Right renal pelvis (tissue), 4 donors: ENCODE data around the gene PLXNB1. TPM values are rescaled to one million over a fixed set of nuclear protein-coding genes. Genes with fewer than 3 reads are reported as not detected.
"Not testable (repeated sequence)": the region's sequence is repeated elsewhere in the genome, so short reads cannot be mapped to it uniquely, and the experiment has no call there.

ENCODE experiments used
- DNase-seq, 4 donors: peaks; one replicate each; pipeline ENCODE4 v3.0.0-alpha.2; 2013; ENCODE audit warnings: low read depth in 4 of 4, low spot score in 3 of 4, missing footprints in 1 of 4
- polyA plus RNA-seq, 4 donors: library from polyadenylated mRNA; unstranded; fragments of 120-200 nt; gene quantifications; one replicate each; pipeline ENCODE4 v1.2.1, GENCODE V29; 2013; ENCODE audit not compliant: insufficient read length in 4 of 4

PLXNB1 gene
- polyA plus RNA-seq, 4 donors = 163 to 236 (median 188) TPM

DNA sequence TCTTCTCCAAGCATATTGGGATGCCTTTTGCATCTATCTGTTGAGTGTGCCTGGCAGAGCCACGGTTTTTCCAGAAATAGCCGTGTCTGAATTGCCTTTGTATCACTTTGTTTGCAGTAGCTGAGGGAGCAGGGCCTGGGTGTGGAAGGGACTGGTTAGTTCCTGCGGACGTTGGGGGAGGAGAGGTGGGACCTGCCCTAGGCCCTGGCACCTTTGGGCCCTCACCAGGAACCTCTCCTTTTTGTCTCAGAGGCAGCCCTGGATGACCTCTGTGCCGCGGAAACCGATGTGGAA lies 35.3 kb upstream of the PLXNB1 start:
- no peak for DNase-seq

DNA sequence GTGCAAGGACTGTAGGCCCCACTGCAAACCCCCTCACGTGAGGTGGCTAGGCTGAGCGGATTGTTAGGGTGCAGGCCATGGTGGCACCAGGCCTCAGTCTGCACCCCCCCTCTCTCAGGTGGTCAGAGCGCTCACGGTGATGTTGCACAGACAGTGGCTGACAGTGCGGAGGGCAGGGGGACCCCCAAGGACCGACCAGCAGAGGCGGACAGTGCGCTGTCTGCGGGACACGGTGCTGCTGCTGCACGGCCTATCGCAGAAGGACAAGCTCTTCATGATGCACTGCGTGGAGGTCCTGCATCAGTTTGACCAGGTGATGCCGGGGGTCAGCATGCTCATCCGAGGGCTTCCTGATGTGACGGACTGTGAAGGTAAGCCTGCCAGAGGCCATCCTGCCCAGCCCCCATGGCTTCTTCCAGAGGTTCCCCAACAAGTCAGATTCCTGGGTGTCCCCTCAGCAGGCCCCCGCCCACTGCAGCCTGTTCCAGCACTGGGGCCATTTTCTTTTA lies 34.9 kb upstream of the PLXNB1 start:
- DNase-seq = no peak

GRCh38 chr3:48463703-48464102 lies 33.8 kb upstream of the PLXNB1 start:
- no peak for DNase-seq

- not testable (repeated sequence) for DNase-seq
These were observed 31.9 kb upstream of the PLXNB1 start for GRCh38 chr3:48461767-48462166.

GRCh38 chr3:48460517-48460902 lies 30.6 kb upstream of the PLXNB1 start:
- DNase-seq = no peak

GRCh38 chr3:48459773-48460516 lies 30.1 kb upstream of the PLXNB1 start:
- no peak for DNase-seq

DNA sequence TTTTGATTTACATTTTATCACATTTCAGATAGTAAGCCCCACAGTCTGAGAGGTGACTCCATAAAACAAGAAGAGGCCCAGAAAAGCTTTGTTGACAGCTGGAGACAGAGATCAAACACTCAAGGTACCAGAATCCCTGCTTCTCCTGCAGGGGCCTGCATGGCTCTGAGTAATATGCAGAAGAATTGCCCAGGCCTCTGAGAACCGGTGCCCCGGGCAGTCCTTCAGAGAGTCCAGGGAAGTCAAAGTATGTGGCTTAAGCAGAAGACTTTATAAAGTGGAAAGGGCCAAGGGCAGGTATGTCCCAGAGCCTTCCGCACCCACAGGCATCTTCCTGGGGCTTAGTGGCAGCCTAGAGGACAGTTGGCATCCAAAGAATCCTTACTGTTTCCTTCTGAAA lies 29.4 kb upstream of the PLXNB1 start:
- DNase-seq = no peak

GRCh38 chr3:48456456-48456855 lies 26.6 kb upstream of the PLXNB1 start:
- DNase-seq = no peak

DNA sequence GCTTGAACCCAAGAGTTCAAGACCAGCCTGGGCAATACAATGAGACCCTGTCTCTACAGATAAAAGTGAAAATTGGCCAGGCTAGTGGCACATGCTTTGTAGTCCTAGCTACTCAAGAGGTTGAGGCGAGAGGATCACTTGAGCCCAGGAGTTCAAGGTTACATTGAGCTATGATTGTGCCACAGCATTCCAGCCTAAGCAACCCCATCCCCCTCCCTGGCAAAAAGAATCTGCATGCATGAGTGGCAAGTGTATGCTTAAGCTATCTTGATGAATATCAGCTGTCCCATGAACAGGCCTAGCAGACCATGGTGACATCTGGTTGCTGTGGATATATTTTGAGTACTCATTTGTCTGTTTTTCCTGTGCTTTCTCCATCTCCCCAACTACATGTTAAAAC lies 21.4 kb upstream of the PLXNB1 start:
- DNase-seq = no peak

GRCh38 chr3:48446425-48447193 lies 16.7 kb upstream of the PLXNB1 start, which contains the start of gene ATRIP:
TSS of gene ATRIP (plus strand) at chr3:48446737. CDS start at chr3:48446846, 109 bp downstream.
- peak in 1 of 4 donors; percentile 77 for DNase-seq

DNA sequence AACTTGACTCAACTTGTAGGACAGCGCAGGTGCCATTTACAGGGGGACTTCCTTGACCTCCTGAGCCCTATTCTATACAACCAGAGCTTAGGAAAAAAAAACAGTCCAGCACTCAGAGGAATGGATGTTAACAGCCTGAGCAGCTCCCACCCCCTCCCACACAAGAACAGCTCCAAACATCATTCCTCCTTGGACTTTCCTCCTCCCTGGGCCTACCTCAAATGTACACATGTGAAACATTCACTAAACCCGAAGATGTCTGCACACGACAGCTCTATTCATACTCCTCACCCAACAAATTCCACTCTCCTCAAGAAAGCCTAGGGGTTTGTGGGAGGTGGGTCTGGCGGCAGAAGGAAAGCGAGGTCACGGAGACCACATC lies 16.1 kb upstream of the PLXNB1 start:
- no peak for DNase-seq

DNA sequence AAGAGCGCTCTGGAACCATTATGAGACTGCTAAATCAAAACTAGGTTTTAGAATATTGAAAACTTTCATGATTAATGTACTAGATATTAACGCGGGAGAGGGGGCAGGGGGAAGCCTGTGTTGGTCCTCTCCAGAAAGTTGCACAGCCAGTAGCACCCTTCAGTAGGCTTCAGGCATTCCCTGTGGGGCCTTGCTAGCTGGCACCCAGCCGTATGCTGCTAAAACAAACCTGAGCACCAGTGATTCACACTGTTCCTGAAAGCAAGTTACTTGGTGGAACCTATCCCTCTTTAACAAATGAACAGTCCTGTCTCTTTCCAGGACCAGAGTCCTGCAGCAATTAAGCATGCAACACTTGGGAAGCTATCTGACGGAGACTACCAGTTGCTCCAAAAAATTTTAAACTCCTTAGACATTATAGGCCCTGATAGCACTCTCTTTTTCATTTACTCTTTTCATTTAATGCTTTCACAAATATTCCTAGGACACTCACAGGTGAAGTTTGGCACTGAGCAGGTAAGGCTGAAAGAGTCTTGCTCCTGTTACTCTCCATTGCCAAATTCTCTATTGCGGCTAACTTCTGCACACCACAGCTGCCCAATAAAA lies 15.5 kb upstream of the PLXNB1 start:
- DNase-seq = no peak

GRCh38 chr3:48441940-48442339 lies 12.1 kb upstream of the PLXNB1 start:
- no peak for DNase-seq

DNA sequence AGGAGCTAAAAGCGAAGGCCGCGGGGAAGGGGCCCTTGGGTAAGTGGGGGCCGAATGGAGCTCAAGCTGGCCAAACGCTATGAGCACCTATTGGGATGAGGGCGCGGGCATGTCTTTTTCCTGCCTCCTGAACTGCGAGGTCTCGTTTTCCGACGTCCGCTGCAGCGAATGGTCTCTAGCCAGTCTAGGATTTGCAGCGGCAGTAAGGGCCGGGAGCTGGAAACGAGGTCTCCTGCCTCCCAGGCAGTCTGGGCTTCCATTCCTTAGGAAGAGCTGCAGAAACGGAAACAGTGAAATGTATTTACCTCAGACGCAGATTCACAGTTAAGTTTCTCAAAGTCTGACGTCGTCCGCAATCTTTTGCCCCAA lies 10.7 kb upstream of the PLXNB1 start:
- no peak for DNase-seq

DNA sequence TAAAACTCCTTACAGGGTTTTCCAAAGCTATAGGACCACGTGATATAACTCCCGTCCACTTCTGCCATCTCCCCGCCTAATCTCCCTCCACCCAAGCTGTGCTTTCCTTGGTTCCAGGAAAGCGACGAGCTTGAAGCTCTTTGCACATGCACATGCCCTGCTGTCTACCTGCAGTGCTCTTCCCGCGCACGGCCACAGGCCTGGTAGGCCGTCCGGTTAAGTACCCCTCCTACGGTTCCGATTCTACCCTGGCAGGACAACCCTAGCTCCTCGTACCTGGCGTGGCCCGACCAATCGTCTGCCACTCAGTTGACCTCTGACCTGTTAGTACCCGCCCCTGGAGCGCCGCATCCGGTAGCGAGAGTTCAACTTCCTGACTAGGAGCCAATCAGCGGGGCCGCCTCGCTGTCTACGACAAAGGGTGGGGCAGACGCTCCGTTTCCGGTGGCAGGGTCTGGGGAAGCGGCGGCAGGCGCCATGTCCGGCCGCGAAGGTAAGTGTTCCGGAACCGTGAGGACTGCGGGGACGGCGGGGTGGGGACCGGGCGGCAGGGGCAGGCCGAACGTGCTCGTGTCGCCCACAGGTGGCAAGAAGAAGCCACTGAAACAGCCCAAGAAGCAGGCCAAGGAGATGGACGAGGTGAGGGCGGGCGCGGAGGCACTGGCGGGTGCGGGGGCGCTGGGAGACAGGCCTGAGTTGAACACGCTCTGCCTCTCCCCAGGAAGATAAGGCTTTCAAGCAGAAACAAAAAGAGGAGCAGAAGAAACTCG lies 10.1 kb upstream of the PLXNB1 start, which contains the start of the genes CCDC51 and TMA7:
Gene CCDC51, minus strand, starts transcription at position 300 of the 770 bp plus-strand sequence. CDS start 4,991 bp downstream, outside the sequence.
Gene TMA7, plus strand, starts transcription at position 438 of the 770 bp plus-strand sequence. Its CDS starts 40 bp downstream, at position 478.
- peak; percentile 91 to 95 (median 93) for DNase-seq

- DNase-seq = no peak
These were observed 7.9 kb upstream of the PLXNB1 start for GRCh38 chr3:48437812-48438211.

GRCh38 chr3:48436855-48437254 lies 7.0 kb upstream of the PLXNB1 start:
- DNase-seq = no peak

DNA sequence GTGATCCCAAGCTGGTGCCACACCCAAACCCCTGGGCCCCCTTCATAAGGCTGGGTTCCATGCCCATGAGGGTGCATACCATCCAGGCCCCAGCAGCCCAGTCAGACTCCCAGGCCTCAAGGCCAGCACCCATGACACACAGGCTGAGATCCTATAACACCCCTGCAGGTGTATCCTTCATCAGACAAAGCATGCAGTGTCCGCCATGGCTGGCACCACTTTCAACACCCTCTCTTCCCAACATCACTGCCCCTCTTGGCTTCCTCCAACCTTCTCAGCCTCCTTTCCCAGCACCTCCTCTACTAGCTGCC lies 6.5 kb upstream of the PLXNB1 start:
- no peak for DNase-seq

GRCh38 chr3:48435774-48436476 lies 6.0 kb upstream of the PLXNB1 start:
- DNase-seq = peak; percentile 78 to 84 (median 82)

DNA sequence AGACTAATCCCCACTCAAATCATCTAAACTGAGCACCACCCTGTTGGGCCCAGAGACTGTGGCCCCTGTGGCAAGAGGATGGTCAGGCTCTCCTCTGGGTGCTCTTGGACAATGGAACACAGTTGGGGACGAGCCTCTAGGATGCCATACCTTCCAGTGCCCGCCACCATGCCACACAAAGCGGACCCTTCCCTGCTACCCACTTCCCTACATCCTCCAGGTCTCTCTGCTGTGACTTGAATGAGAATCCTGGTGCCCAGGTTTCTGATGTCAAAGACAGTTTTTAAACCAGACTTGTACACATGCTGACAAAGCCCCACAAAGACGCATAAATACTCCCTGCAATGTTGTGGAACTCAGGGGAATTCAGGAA lies 5.3 kb upstream of the PLXNB1 start:
- no peak for DNase-seq
